PC-3 (cell line): ENCODE measurements around the gene ADAMTSL1. TPM values are rescaled to one million over a fixed set of nuclear protein-coding genes. Genes with fewer than 3 reads are reported as not detected.

ENCODE experiments used
- ATAC-seq: fragments of 200-7000 bp; cut with Tn5 transposase; 2 replicates; pipeline ENCODE4 v1.9.1; 2020; ENCODE audit warnings: mild to moderate bottlenecking, moderate library complexity
- Bru-seq: library from RNA; stranded (reverse); fragments of 400-500 nt; gene quantifications from one replicate; lab custom pipeline; 2021; lab: Mats Ljungman, UMichigan
- BruChase-seq, 2 experiments: library from RNA; stranded (reverse); fragments of 400-500 nt; gene quantifications; one replicate each; lab custom pipeline; 2021; lab: Mats Ljungman, UMichigan
- BruUV-seq: library from RNA; stranded (reverse); fragments of 400-500 nt; replicated peaks from 2 replicates; lab custom pipeline; 2021; lab: Mats Ljungman, UMichigan
- CTCF ChIA-PET: fragments of 300-600 bp; sonication (Branson Sonifier 250); formaldehyde crosslinking; loops from one replicate; lab custom pipeline; 2022; ENCODE audit warnings: antibody characterized with exemption; lab: Charles Lee
- POLR2A ChIA-PET: fragments of 300-600 bp; sonication (Branson Sonifier 250); formaldehyde crosslinking; loops from one replicate; lab custom pipeline; 2022; ENCODE audit warnings: antibody characterized with exemption; ENCODE audit not compliant: unreplicated experiment; lab: Charles Lee
- DNase-seq: peaks from one replicate; pipeline ENCODE4 v3.0.0-alpha.2; 2015
- H2AFZ ChIP-seq: fragments of 300-600 bp; sonication (generic); 2 replicates; pipeline ENCODE4 v1.6.0; 2016; ENCODE audit warnings: antibody characterized with exemption, low read length
- H3F3A ChIP-seq: fragments of 300-600 bp; sonication (generic); one replicate; pipeline ENCODE4 v1.6.0; 2017; ENCODE audit warnings: antibody characterized with exemption, low read length, control low read depth, mild to moderate bottlenecking; ENCODE audit not compliant: unreplicated experiment
- H3K27ac ChIP-seq: fragments of 300-600 bp; sonication (generic); 2 replicates; pipeline ENCODE4 v1.5.1; 2016; ENCODE audit warnings: mild to moderate bottlenecking, low read length
- H3K27me3 ChIP-seq: fragments of 300-600 bp; sonication (generic); 2 replicates; pipeline ENCODE4 v1.6.1; 2016; ENCODE audit warnings: low read length, mixed read lengths
- H3K36me3 ChIP-seq: fragments of 300-600 bp; sonication (generic); 2 replicates; pipeline ENCODE4 v1.6.1; 2016; ENCODE audit warnings: low read depth, mixed run types, low read length, mixed read lengths
- H3K4me1 ChIP-seq: fragments of 300-600 bp; sonication (generic); 2 replicates; pipeline ENCODE4 v1.5.1; 2016; ENCODE audit warnings: low read length; ENCODE audit not compliant: insufficient read depth
- H3K4me2 ChIP-seq: fragments of 300-600 bp; sonication (generic); 2 replicates; pipeline ENCODE4 v1.6.0; 2016; ENCODE audit warnings: low read length
- H3K4me3 ChIP-seq: fragments of 300-600 bp; sonication (generic); 2 replicates; pipeline ENCODE4 v1.5.1; 2016; ENCODE audit warnings: mild to moderate bottlenecking, low read length, mixed read lengths
- H3K79me2 ChIP-seq: fragments of 300-600 bp; sonication (generic); 2 replicates; pipeline ENCODE4 v1.6.1; 2017; ENCODE audit warnings: low read length, mixed read lengths
- H3K9ac ChIP-seq: fragments of 300-600 bp; sonication (generic); 2 replicates; pipeline ENCODE4 v1.6.0; 2016; ENCODE audit warnings: mild to moderate bottlenecking, low read length
- H3K9me2 ChIP-seq: fragments of 300-600 bp; sonication (generic); replicated peaks from 2 replicates; pipeline ENCODE4 v1.6.1; 2016; ENCODE audit warnings: mixed run types, low read length, mixed read lengths
- H3K9me3 ChIP-seq: fragments of 300-600 bp; sonication (generic); 2 replicates; pipeline ENCODE4 v1.6.1; 2016; ENCODE audit warnings: low read length, mixed read lengths
- H4K20me1 ChIP-seq: fragments of 300-600 bp; sonication (generic); 2 replicates; pipeline ENCODE4 v1.6.1; 2016; ENCODE audit warnings: low read length, mixed read lengths
- EZH2 ChIP-seq: fragments of 300-600 bp; sonication (generic); IDR thresholded peaks from one replicate; pipeline ENCODE4 v1.6.1; 2017; ENCODE audit warnings: antibody characterized with exemption, mild to moderate bottlenecking, low read length; ENCODE audit not compliant: unreplicated experiment
- EZH2phosphoT487 ChIP-seq: fragments of 300-600 bp; sonication (generic); IDR thresholded peaks from 2 replicates; pipeline ENCODE4 v1.6.1; 2018; ENCODE audit warnings: mild to moderate bottlenecking, antibody characterized with exemption, low read length, borderline replicate concordance
- intact Hi-C: fragments of 100-400 bp; cut with micrococcal nuclease; formaldehyde crosslinking; loops from 2 replicates; pipeline ENCODE4 v1.9.0; 2023
- long read RNA-seq: library from polyadenylated mRNA; unstranded; transcript quantifications from one replicate; pipeline ENCODE4 v2.0.0, GENCODE V29; 2021; ENCODE audit not compliant: unreplicated experiment
- total RNA-seq: library from RNA; depleted of rRNA; stranded (reverse); fragments of >200 nt; gene quantifications from 2 replicates; pipeline ENCODE4 v1.2.3, GENCODE V29; 2014; rRNA removed
- TF ChIP-seq, protein P1 (sequence below): fragments of 300-600 bp; sonication (generic); conservative IDR thresholded peaks from 2 replicates; pipeline ENCODE4 v1.5.1; 2017; ENCODE audit warnings: antibody characterized with exemption, low read depth, mild to moderate bottlenecking, low read length

The ADAMTSL1 gene
- total RNA-seq (0.26 TPM in 1 of 2 replicates, not detected in the other), Bru-seq, nascent RNA (percentile 12 among the genes with signal in this experiment), BruChase-seq, experiment 1, labeled RNA remaining after a 6-hour chase (percentile 5 among the genes with signal in this experiment), BruChase-seq, experiment 2, labeled RNA remaining after a 2-hour chase (percentile 5 among the genes with signal in this experiment)
- long read RNA-seq: 0 reads

DNA sequence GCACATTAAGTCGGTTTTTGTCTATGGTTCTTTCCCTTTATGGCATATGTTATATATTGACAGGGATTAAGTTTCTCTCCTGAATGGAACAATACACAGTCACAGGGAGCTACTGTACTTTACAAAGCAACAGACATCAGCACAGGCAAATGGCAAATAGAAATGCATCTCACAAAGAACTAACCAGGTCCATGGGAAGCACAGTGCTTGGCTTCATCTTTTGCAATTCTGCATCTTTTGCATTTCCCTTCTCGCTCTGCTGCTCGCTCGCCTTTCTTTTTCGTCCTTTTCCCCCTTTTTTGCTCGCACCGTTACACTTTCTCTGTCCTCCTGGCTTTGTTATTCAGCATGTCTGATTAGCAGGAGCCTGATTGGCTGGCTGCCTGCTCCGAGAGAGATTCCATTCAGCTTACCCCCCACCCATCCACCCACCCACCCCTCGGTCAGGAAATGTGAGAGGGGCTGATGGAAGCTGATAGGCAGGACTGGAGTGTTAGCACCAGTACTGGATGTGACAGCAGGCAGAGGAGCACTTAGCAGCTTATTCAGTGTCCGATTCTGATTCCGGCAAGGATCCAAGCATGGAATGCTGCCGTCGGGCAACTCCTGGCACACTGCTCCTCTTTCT is at the start of gene ADAMTSL1:
Gene ADAMTSL1 (plus strand): TSS at position 502 of the 628 bp plus-strand sequence. CDS start 80 bp downstream, at position 582.
- no peak within 1 kb of the TSS; the same call in 1 of the 2 replicates for H3K4me3 ChIP-seq
- no peak for DNase-seq
- no peak within 1 kb of the TSS for H2AFZ ChIP-seq
- intact Hi-C loops: no loop called here
- no peaks in the 10 kb centered on the region for H3K79me2 ChIP-seq
- 0 out of 2 replicates have a peak within 1 kb of the TSS, but pooled peaks have one; percentile 5 for H3K9ac ChIP-seq
- H3K4me2 ChIP-seq: peak within 1 kb of the TSS; percentile 42
- H3F3A ChIP-seq: peaks cover 6% of the 10 kb centered on the region
- H3K27ac ChIP-seq: peak within 1 kb of the TSS; percentile 56
- no peak for TF ChIP-seq EZH2phosphoT487
- TF ChIP-seq, protein P1, sequence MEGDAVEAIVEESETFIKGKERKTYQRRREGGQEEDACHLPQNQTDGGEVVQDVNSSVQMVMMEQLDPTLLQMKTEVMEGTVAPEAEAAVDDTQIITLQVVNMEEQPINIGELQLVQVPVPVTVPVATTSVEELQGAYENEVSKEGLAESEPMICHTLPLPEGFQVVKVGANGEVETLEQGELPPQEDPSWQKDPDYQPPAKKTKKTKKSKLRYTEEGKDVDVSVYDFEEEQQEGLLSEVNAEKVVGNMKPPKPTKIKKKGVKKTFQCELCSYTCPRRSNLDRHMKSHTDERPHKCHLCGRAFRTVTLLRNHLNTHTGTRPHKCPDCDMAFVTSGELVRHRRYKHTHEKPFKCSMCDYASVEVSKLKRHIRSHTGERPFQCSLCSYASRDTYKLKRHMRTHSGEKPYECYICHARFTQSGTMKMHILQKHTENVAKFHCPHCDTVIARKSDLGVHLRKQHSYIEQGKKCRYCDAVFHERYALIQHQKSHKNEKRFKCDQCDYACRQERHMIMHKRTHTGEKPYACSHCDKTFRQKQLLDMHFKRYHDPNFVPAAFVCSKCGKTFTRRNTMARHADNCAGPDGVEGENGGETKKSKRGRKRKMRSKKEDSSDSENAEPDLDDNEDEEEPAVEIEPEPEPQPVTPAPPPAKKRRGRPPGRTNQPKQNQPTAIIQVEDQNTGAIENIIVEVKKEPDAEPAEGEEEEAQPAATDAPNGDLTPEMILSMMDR: no peak
- TF ChIP-seq EZH2: no peak
- peaks cover 45% of the 10 kb centered on the region for H3K4me1 ChIP-seq
- ChIA-PET POLR2A (no interaction called here), CTCF (interaction anchor here (0.8 kb wide), 1 partner anchor 17 kb away, joined by 3 read pairs; no protein-coding TSS in a partner anchor)
- H4K20me1 ChIP-seq: no peaks in the 10 kb centered on the region
- no peaks in the 10 kb centered on the region for H3K36me3 ChIP-seq
- BruUV-seq: no TSS peak
- no peaks in the 10 kb centered on the region for H3K9me3 ChIP-seq
- ATAC-seq: no peak
- no peaks in the 10 kb centered on the region for H3K9me2 ChIP-seq
- no peaks in the 10 kb centered on the region for H3K27me3 ChIP-seq

DNA sequence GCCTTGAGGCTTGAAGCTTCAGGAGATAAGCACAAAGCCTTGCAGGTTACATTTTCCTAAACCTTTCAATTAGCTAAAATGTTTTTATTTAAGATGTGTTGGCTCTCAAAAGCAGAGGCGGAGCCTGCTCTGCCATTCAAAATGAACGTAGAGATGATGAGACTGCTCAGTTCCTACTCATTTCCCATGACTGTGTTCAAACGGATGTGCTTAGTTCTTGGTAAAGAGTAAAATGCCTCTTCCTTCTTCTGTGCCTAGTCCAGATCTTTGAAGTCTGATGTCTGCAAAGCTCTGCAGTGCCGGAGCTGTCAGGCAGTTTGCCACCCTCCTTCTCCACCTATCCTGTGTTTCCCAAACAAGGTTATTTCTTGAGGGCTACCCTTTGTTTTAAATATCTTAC is 46.3 kb upstream of the ADAMTSL1 start:
- Histone ChIP-seq H3K4me2 (no peak overlapping the region), H3K36me3 (no peaks in the 10 kb centered on the region), H3K4me1 (no peaks in the 10 kb centered on the region), H3K9me3 (no peaks in the 10 kb centered on the region), H3K4me3 (no peak overlapping the region), H3K27ac (no peak overlapping the region), H2AFZ (no peak overlapping the region), H3K9ac (no peak overlapping the region), H3K27me3 (no peaks in the 10 kb centered on the region), H3K9me2 (no peaks in the 10 kb centered on the region), H4K20me1 (no peaks in the 10 kb centered on the region), H3F3A (no peaks in the 10 kb centered on the region), H3K79me2 (no peaks in the 10 kb centered on the region)
- DNase-seq: no peak
- no TSS peak for BruUV-seq
- POLR2A ChIA-PET: no interaction called here
- no peak for ATAC-seq
- intact Hi-C loops: no loop called here
- CTCF ChIA-PET: no interaction called here
- TF ChIP-seq, protein P1: no peak
- TF ChIP-seq EZH2: no peak
- TF ChIP-seq EZH2phosphoT487: no peak

- H3K9ac ChIP-seq: no peak overlapping the region
- no peaks in the 10 kb centered on the region for H3K36me3 ChIP-seq
- H3K27ac ChIP-seq: no peak overlapping the region
- BruUV-seq: no TSS peak
- H4K20me1 ChIP-seq: no peaks in the 10 kb centered on the region
- intact Hi-C loops: no loop called here
- no peaks in the 10 kb centered on the region for H3K79me2 ChIP-seq
- ChIA-PET CTCF (no interaction called here), POLR2A (no interaction called here)
- H3K4me1 ChIP-seq: no peaks in the 10 kb centered on the region
- H3K4me2 ChIP-seq: no peak overlapping the region
- no peaks in the 10 kb centered on the region for H3F3A ChIP-seq
- H3K9me3 ChIP-seq: no peaks in the 10 kb centered on the region
- no peaks in the 10 kb centered on the region for H3K9me2 ChIP-seq
- H3K4me3 ChIP-seq: no peak overlapping the region
- no peak overlapping the region for H2AFZ ChIP-seq
- DNase-seq: no peak
- no peaks in the 10 kb centered on the region for H3K27me3 ChIP-seq
- TF ChIP-seq EZH2phosphoT487: no peak
- TF ChIP-seq EZH2: no peak
- TF ChIP-seq, protein P1: no peak
- no peak for ATAC-seq
These were observed 45.3 kb upstream of the ADAMTSL1 start for GRCh38 chr9:18428661-18429060.
